Endothelial cell of umbilical vein (primary cell): ENCODE data around the gene NFIL3. TPM values are rescaled to one million over a fixed set of nuclear protein-coding genes. Genes with fewer than 3 reads are reported as not detected.
"Not testable (repeated sequence)": the region's sequence is repeated elsewhere in the genome, so short reads cannot be mapped to it uniquely, and the experiment has no call there.

Experiments
- Bru-seq: library from RNA; stranded (reverse); fragments of 400-500 nt; gene quantifications from one replicate; lab custom pipeline; 2021; lab: Mats Ljungman, UMichigan
- BruChase-seq, 2 experiments: library from RNA; stranded (reverse); fragments of 400-500 nt; gene quantifications; one replicate each; lab custom pipeline; 2021; lab: Mats Ljungman, UMichigan
- BruUV-seq: library from RNA; stranded (reverse); fragments of 400-500 nt; replicated peaks from 2 replicates; lab custom pipeline; 2021; lab: Mats Ljungman, UMichigan
- CTCF ChIA-PET: fragments of 300-600, 350-600 bp; sonication (Branson Sonifier 250); formaldehyde crosslinking; loops from one replicate; lab custom pipeline; 2021; ENCODE audit warnings: antibody characterized with exemption, inconsistent platforms; lab: Charles Lee
- POLR2A ChIA-PET: fragments of 300-600, 350-600 bp; sonication (Branson Sonifier 250); formaldehyde crosslinking; loops from one replicate; lab custom pipeline; 2021; ENCODE audit warnings: antibody characterized with exemption, inconsistent platforms; lab: Charles Lee
- DNase-seq: peaks from one replicate; pipeline ENCODE4 v3.0.0-alpha.2; 2011; ENCODE audit warnings: low read depth, low spot score
- FAIRE-seq: peaks from 2 replicates; lab custom pipeline; 2011; peaks lifted over from hg19 to GRCh38; lab: Jason Lieb, UNC
- H2AFZ ChIP-seq: 2 replicates; pipeline ENCODE4 v1.6.0; 2012; ENCODE audit warnings: low read depth, low read length, control low read depth, inconsistent platforms
- H3K27ac ChIP-seq: 2 replicates; pipeline ENCODE4 v1.5.1; 2011; ENCODE audit warnings: low read depth, mild to moderate bottlenecking, control low read depth, low read length, moderate library complexity; ENCODE audit not compliant: insufficient read depth
- H3K27me3 ChIP-seq, 2 experiments: 2 replicates each; pipeline versions ENCODE4 v1.6.0 to v1.6.1; 2011; ENCODE audit warnings: low read length in 2 of 2, mixed read lengths in 1 of 2; ENCODE audit not compliant: control insufficient read depth in 2 of 2, insufficient read depth in 2 of 2
- H3K36me3 ChIP-seq, 2 experiments: 2 replicates in 1 of 2; 3 replicates in 1 of 2; pipeline ENCODE4 v1.5.1; 2011; ENCODE audit warnings: low read length in 2 of 2, mild to moderate bottlenecking in 1 of 2, moderate library complexity in 1 of 2; ENCODE audit not compliant: control insufficient read depth in 2 of 2, insufficient read depth in 2 of 2; ENCODE audit errors: extremely low read depth in 1 of 2
- H3K4me1 ChIP-seq: 3 replicates; pipeline ENCODE4 v1.5.1; 2011; ENCODE audit warnings: mild to moderate bottlenecking, low read length; ENCODE audit not compliant: control insufficient read depth, insufficient read depth; ENCODE audit errors: extremely low read depth
- H3K4me2 ChIP-seq: 2 replicates; pipeline ENCODE4 v1.6.1; 2011; ENCODE audit warnings: low read length, control low read depth, mixed read lengths; ENCODE audit not compliant: insufficient read depth
- H3K4me3 ChIP-seq, 3 experiments: fragments of 200-600 bp in 1 of 3; sonication (generic), shearing (Covaris generic) in 1 of 3; replicated peaks in 1 of 3; 2 replicates each; pipeline ENCODE4 v1.5.1; 2011 to 2016; ENCODE audit warnings: control low read depth in 3 of 3, low read length in 3 of 3, mild to moderate bottlenecking in 2 of 3, inconsistent platforms in 1 of 3, low read depth in 1 of 3, moderate library complexity in 1 of 3; ENCODE audit not compliant: insufficient read depth in 1 of 3
- H3K79me2 ChIP-seq: 2 replicates; pipeline ENCODE4 v1.6.0; 2012; ENCODE audit warnings: low read length, inconsistent platforms; ENCODE audit not compliant: control insufficient read depth, insufficient read depth
- H3K9ac ChIP-seq: replicated peaks from 2 replicates; pipeline ENCODE3; 2011; ENCODE audit warnings: low read length, control low read depth; ENCODE audit not compliant: insufficient read depth; ENCODE audit errors: extremely low read depth
- H3K9me1 ChIP-seq: replicated peaks from 3 replicates; pipeline ENCODE4 v1.6.0; 2011; ENCODE audit warnings: mild to moderate bottlenecking, low read length; ENCODE audit not compliant: control insufficient read depth, insufficient read depth; ENCODE audit errors: extremely low read depth
- H3K9me3 ChIP-seq: replicated peaks from 2 replicates; pipeline ENCODE4 v1.5.1; 2012; ENCODE audit warnings: low read length, inconsistent platforms; ENCODE audit not compliant: control insufficient read depth, insufficient read depth
- H4K20me1 ChIP-seq: replicated peaks from 2 replicates; pipeline ENCODE3; 2011; ENCODE audit warnings: mild to moderate bottlenecking, low read length; ENCODE audit not compliant: control insufficient read depth, insufficient read depth; ENCODE audit errors: extremely low read depth
- MYC ChIP-seq: IDR thresholded peaks from one replicate; pipeline ENCODE4 v1.6.1; 2011; ENCODE audit warnings: mild to moderate bottlenecking, low read depth, low read length
- POLR2A ChIP-seq: IDR thresholded peaks from 2 replicates; pipeline ENCODE4 v1.6.1; 2012; ENCODE audit warnings: low read depth, mild to moderate bottlenecking, control low read depth, low read length
- dilution Hi-C: fragments of 300-500 bp; cut with MboI; formaldehyde crosslinking; loops from one replicate; pipeline ENCODE4 v1.15.0; 2019; ENCODE audit warnings: low sequenced_read_pairs; ENCODE audit not compliant: extremely low pct_ligation_motif_present
- intact Hi-C: fragments of 100-400 bp; cut with micrococcal nuclease; formaldehyde crosslinking; loops from one replicate; pipeline ENCODE4 v1.10.0; 2022
- long read RNA-seq: library from polyadenylated mRNA; stranded (forward); transcript quantifications from one replicate; pipeline ENCODE4 v2.0.0, GENCODE V29; 2021
- polyA minus RNA-seq, 3 experiments: library from RNA; depleted of rRNA, polyadenylated mRNA; stranded (reverse); fragments of >200 nt; gene quantifications; 1 replicate in 1 of 3; 2 replicates in 2 of 3; pipeline ENCODE4 v1.2.3, GENCODE V29; 2011
- polyA plus RNA-seq, 4 experiments: library from polyadenylated mRNA; depleted of rRNA in 3 of 4; stranded (reverse) in 3 of 4; unstranded in 1 of 4; fragments of >200 nt; gene quantifications; 2 replicates each; pipeline versions ENCODE4 v1.2.1 to v1.2.3, GENCODE V29; 2011 to 2012; ENCODE audit warnings: missing spikeins in 1 of 4
- total RNA-seq: library from RNA; stranded (reverse); gene quantifications from 2 replicates; pipeline ENCODE4 v1.2.3, GENCODE V29; 2021
- TF ChIP-seq, protein P1 (sequence below): IDR thresholded peaks from 2 replicates; pipeline ENCODE4 v1.6.1; 2011; ENCODE audit not compliant: insufficient read depth, insufficient read length

NFIL3 gene, protein sequence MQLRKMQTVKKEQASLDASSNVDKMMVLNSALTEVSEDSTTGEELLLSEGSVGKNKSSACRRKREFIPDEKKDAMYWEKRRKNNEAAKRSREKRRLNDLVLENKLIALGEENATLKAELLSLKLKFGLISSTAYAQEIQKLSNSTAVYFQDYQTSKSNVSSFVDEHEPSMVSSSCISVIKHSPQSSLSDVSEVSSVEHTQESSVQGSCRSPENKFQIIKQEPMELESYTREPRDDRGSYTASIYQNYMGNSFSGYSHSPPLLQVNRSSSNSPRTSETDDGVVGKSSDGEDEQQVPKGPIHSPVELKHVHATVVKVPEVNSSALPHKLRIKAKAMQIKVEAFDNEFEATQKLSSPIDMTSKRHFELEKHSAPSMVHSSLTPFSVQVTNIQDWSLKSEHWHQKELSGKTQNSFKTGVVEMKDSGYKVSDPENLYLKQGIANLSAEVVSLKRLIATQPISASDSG
- total RNA-seq (9.7 and 10.5 TPM in 2 replicates), polyA plus RNA-seq (1.9 and 2.9 TPM in 2 replicates), polyA minus RNA-seq (2.7 and 2.9 TPM in 2 replicates), Bru-seq, nascent RNA (percentile 79 among the genes with signal in this experiment), BruChase-seq, experiment 1, labeled RNA remaining after a 6-hour chase (percentile 42 among the genes with signal in this experiment), BruChase-seq, experiment 2, labeled RNA remaining after a 2-hour chase (percentile 60 among the genes with signal in this experiment)
- 4.9 and 5.4 TPM in 2 replicates for polyA plus RNA-seq (2011; cell fraction: cytosol; rRNA removed)
- 6.4 and 8.2 TPM in 2 replicates for polyA plus RNA-seq (2011; cell fraction: nucleus; rRNA removed)
- polyA plus RNA-seq (2012) = 14.3 and 15.7 TPM in 2 replicates
- polyA minus RNA-seq (2011; cell fraction: cytosol; rRNA and poly(A)+ RNA removed) = 10.5 TPM
- 5.4 and 7.5 TPM in 2 replicates for polyA minus RNA-seq (2011; cell fraction: nucleus; rRNA and poly(A)+ RNA removed)
- long read RNA-seq, transcript NFIL3-201 (2 exons, 2,085 nt) = major isoform, 28 of 31 reads
- long read RNA-seq, partial matches to known transcripts = 3 of 31 reads
- long read RNA-seq, other reads (novel, unspliced or antisense) = 0 of 31 reads

- Histone ChIP-seq H4K20me1 (no peaks in the 10 kb centered on the region), H3K9ac (peak within 1 kb of the TSS; percentile 84), H3K27me3 (no peaks in the 10 kb centered on the region), H3K36me3 (no peaks in the 10 kb centered on the region), H3K4me2 (peak within 1 kb of the TSS; percentile 86), H3K9me1 (no peaks in the 10 kb centered on the region), H3K79me2 (peaks cover 30% of the 10 kb centered on the region), H3K4me1 (peaks cover 38% of the 10 kb centered on the region), H2AFZ (peak within 1 kb of the TSS; percentile 63), H3K9me3 (no peaks in the 10 kb centered on the region), H3K27ac (peak within 1 kb of the TSS; percentile 71), H3K4me3 (peak within 1 kb of the TSS; percentile 57 to 81 (median 60))
- intact Hi-C loops = loop anchor here (1.0 to 5.0 kb wide), 5 partner anchors 63 to 363 kb away; partner anchors contain the start of gene AUH
- CTCF ChIA-PET = interaction anchor here (0.7 to 7.6 kb wide), 13 partner anchors 10 to 510 kb away, joined by 3 to 139 read pairs (median 7); no protein-coding TSS in a partner anchor
- no TSS peak for BruUV-seq
- TF ChIP-seq, protein P1, sequence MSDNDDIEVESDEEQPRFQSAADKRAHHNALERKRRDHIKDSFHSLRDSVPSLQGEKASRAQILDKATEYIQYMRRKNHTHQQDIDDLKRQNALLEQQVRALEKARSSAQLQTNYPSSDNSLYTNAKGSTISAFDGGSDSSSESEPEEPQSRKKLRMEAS = no peak
- TF ChIP-seq MYC (no peak), POLR2A (peak; percentile 44)
- FAIRE-seq (no peak), DNase-seq (peak; percentile 66)
- dilution Hi-C loops = no loop called here
- POLR2A ChIA-PET = interaction anchor here (0.6 to 1.0 kb wide), 3 partner anchors 63 to 312 kb away, joined by 3 to 4 read pairs (median 3); no protein-coding TSS in a partner anchor
These were observed at the start of gene NFIL3 for GRCh38 chr9:91423785-91424402. TSS of gene NFIL3 (minus strand) at chr9:91423832. CDS start at chr9:91410734, 13,098 bp downstream.

DNA sequence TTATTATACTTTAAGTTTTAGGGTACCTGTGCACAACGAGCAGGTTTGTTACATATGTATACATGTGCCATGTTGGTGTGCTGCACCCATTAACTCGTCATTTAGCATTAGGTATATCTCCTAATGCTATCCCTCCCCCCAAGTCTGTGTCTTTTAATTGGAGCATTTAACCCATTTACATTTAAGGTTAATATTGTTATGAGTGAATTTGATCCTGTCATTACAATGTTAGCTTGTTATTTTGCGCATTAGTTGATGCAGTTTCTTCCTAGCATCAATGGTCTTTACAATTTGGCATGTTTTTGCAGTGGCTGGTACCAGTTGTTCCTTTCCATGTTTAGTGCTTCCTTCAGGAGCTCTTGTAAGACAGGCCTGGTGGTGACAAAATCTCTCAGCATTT, 47.9 kb upstream of the NFIL3 start:
- DNase-seq, H3K9ac ChIP-seq, H3K4me1 ChIP-seq, POLR2A ChIA-PET, dilution Hi-C loops, H3K27ac ChIP-seq, H2AFZ ChIP-seq, H3K9me1 ChIP-seq, H3K79me2 ChIP-seq, BruUV-seq, H4K20me1 ChIP-seq, H3K4me3 ChIP-seq, H3K36me3 ChIP-seq, intact Hi-C loops, H3K4me2 ChIP-seq, FAIRE-seq, H3K9me3 ChIP-seq, H3K27me3 ChIP-seq: not testable (repeated sequence)
- CTCF ChIA-PET = interaction anchor here (1.5 kb wide), 1 partner anchor 557 kb away, joined by 3 read pairs; no protein-coding TSS in a partner anchor
